DND-41 (cell line): Measurements from ENCODE around the gene ASRGL1.
"Not testable (repeated sequence)": the region's sequence is repeated elsewhere in the genome, so short reads cannot be mapped to it uniquely, and the experiment has no call there.

Experiments
- ATAC-seq: fragments of 200-7000 bp; cut with Tn5 transposase; 3 replicates; pipeline ENCODE4 v1.9.1; 2021; ENCODE audit warnings: low read depth; ENCODE audit not compliant: insufficient read depth
- DNase-seq: peaks from one replicate; pipeline ENCODE4 v3.0.0-alpha.2; 2020
- H2AFZ ChIP-seq: 2 replicates; pipeline ENCODE4 v1.6.0; 2012; ENCODE audit warnings: low read depth, low read length
- H3K27ac ChIP-seq: 2 replicates; pipeline ENCODE4 v1.5.1; 2012; ENCODE audit warnings: low read length, inconsistent platforms
- H3K27me3 ChIP-seq: fragments of 200-600 bp; sonication (generic); 2 replicates; pipeline ENCODE4 v1.6.0; 2012; ENCODE audit warnings: low read length, mild to moderate bottlenecking, inconsistent platforms; ENCODE audit not compliant: insufficient read depth, poor library complexity
- H3K36me3 ChIP-seq: 2 replicates; pipeline ENCODE4 v1.5.1; 2012; ENCODE audit warnings: low read length, inconsistent platforms; ENCODE audit not compliant: insufficient read depth
- H3K4me1 ChIP-seq: 2 replicates; pipeline ENCODE4 v1.5.1; 2012; ENCODE audit warnings: mild to moderate bottlenecking, low read length; ENCODE audit not compliant: insufficient read depth
- H3K4me2 ChIP-seq: 2 replicates; pipeline ENCODE4 v1.6.0; 2012; ENCODE audit warnings: mild to moderate bottlenecking, moderate library complexity, low read length, inconsistent platforms; ENCODE audit not compliant: insufficient read depth
- H3K4me3 ChIP-seq, 2 experiments: fragments of 200-600 bp in 1 of 2; shearing (Covaris generic) in 1 of 2; 2 replicates each; pipeline ENCODE4 v1.5.1; 2012 to 2016; ENCODE audit warnings: inconsistent platforms in 2 of 2, low read length in 2 of 2, mild to moderate bottlenecking in 2 of 2, low read depth in 1 of 2, moderate library complexity in 1 of 2
- H3K79me2 ChIP-seq: 2 replicates; pipeline ENCODE4 v1.6.0; 2012; ENCODE audit warnings: low read length, inconsistent platforms; ENCODE audit not compliant: insufficient read depth
- H3K9ac ChIP-seq: 2 replicates; pipeline ENCODE4 v1.6.0; 2012; ENCODE audit warnings: low read depth, mild to moderate bottlenecking, inconsistent platforms, low read length, moderate library complexity
- H3K9me3 ChIP-seq: 2 replicates; pipeline ENCODE4 v1.5.1; 2012; ENCODE audit warnings: low read length, moderate library complexity, mild to moderate bottlenecking, inconsistent platforms; ENCODE audit not compliant: insufficient read depth, severe bottlenecking
- H4K20me1 ChIP-seq: 2 replicates; pipeline ENCODE4 v1.6.0; 2012; ENCODE audit warnings: low read length; ENCODE audit not compliant: insufficient read depth
- EZH2 ChIP-seq: IDR thresholded peaks from 3 replicates; pipeline ENCODE4 v1.6.1; 2012; ENCODE audit warnings: borderline replicate concordance, low read depth, mild to moderate bottlenecking, moderate library complexity, low read length, inconsistent platforms; ENCODE audit not compliant: severe bottlenecking
- TF ChIP-seq, protein P1 (sequence below): IDR thresholded peaks from 2 replicates; pipeline ENCODE4 v1.5.1; 2012; ENCODE audit warnings: borderline replicate concordance, low read length, moderate library complexity, mild to moderate bottlenecking; ENCODE audit not compliant: poor library complexity, severe bottlenecking; ENCODE audit errors: extremely low read depth

Gene ASRGL1

GRCh38 chr11:62333768-62334167, 3.5 kb upstream of the ASRGL1 start:
- H2AFZ ChIP-seq = no peak overlapping the region
- H3K9me3 ChIP-seq = no peaks in the 10 kb centered on the region
- TF ChIP-seq EZH2 = no peak
- TF ChIP-seq, protein P1, sequence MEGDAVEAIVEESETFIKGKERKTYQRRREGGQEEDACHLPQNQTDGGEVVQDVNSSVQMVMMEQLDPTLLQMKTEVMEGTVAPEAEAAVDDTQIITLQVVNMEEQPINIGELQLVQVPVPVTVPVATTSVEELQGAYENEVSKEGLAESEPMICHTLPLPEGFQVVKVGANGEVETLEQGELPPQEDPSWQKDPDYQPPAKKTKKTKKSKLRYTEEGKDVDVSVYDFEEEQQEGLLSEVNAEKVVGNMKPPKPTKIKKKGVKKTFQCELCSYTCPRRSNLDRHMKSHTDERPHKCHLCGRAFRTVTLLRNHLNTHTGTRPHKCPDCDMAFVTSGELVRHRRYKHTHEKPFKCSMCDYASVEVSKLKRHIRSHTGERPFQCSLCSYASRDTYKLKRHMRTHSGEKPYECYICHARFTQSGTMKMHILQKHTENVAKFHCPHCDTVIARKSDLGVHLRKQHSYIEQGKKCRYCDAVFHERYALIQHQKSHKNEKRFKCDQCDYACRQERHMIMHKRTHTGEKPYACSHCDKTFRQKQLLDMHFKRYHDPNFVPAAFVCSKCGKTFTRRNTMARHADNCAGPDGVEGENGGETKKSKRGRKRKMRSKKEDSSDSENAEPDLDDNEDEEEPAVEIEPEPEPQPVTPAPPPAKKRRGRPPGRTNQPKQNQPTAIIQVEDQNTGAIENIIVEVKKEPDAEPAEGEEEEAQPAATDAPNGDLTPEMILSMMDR = no peak
- no peaks in the 10 kb centered on the region for H4K20me1 ChIP-seq
- no peak overlapping the region for H3K4me2 ChIP-seq
- H3K4me1 ChIP-seq = no peaks in the 10 kb centered on the region
- H3K27ac ChIP-seq = no peak overlapping the region
- H3K27me3 ChIP-seq = no peaks in the 10 kb centered on the region
- ATAC-seq = no peak
- no peak overlapping the region for H3K9ac ChIP-seq
- no peaks in the 10 kb centered on the region for H3K79me2 ChIP-seq
- no peak overlapping the region for H3K4me3 ChIP-seq
- H3K36me3 ChIP-seq = no peaks in the 10 kb centered on the region
- DNase-seq = no peak

- H4K20me1 ChIP-seq, H3K4me1 ChIP-seq, H3K9me3 ChIP-seq, H3K36me3 ChIP-seq, H3K27me3 ChIP-seq, H3K79me2 ChIP-seq, ATAC-seq, H3K4me2 ChIP-seq, H3K27ac ChIP-seq, DNase-seq, H3K4me3 ChIP-seq, H3K9ac ChIP-seq, H2AFZ ChIP-seq: not testable (repeated sequence)
Measured at GRCh38 chr11:62336949-62337302, 322 bp upstream of the ASRGL1 start.

- Histone ChIP-seq H3K36me3 (no peaks in the 10 kb centered on the region), H3K9ac (no peak overlapping the region), H3K4me2 (no peak overlapping the region), H3K27ac (no peak overlapping the region), H3K79me2 (no peaks in the 10 kb centered on the region), H3K9me3 (no peaks in the 10 kb centered on the region), H2AFZ (no peak overlapping the region), H3K4me1 (no peaks in the 10 kb centered on the region), H3K27me3 (no peaks in the 10 kb centered on the region), H3K4me3 (no peak overlapping the region), H4K20me1 (no peaks in the 10 kb centered on the region)
- no peak for DNase-seq
- no peak for ATAC-seq
- TF ChIP-seq EZH2 = no peak
- TF ChIP-seq, protein P1 = no peak
Measured at GRCh38 chr11:62338218-62338617, 970 bp downstream of the ASRGL1 start.

GRCh38 chr11:62340269-62340901, 3.1 kb downstream of the ASRGL1 start:
- no peak overlapping the region for H3K4me2 ChIP-seq
- H3K9me3 ChIP-seq = no peaks in the 10 kb centered on the region
- H3K27me3 ChIP-seq = no peaks in the 10 kb centered on the region
- ATAC-seq = no peak
- H2AFZ ChIP-seq = no peak overlapping the region
- no peaks in the 10 kb centered on the region for H3K36me3 ChIP-seq
- peak; percentile 30 for DNase-seq
- no peaks in the 10 kb centered on the region for H4K20me1 ChIP-seq
- H3K4me1 ChIP-seq = no peaks in the 10 kb centered on the region
- no peak overlapping the region for H3K9ac ChIP-seq
- H3K4me3 ChIP-seq = no peak overlapping the region
- TF ChIP-seq, protein P1 = peak; percentile 60
- TF ChIP-seq EZH2 = no peak
- H3K79me2 ChIP-seq = no peaks in the 10 kb centered on the region
- no peak overlapping the region for H3K27ac ChIP-seq
